Lung (tissue), 12 donors: ENCODE data around the gene TRAF3. TPM values are rescaled to one million over a fixed set of nuclear protein-coding genes. Genes with fewer than 3 reads are reported as not detected.

Experiments
- ATAC-seq: fragments of 200-7000 bp; cut with Tn5 transposase; one replicate; pipeline ENCODE4 v1.9.1; 2020; ENCODE audit warnings: moderate number of reproducible peaks; ENCODE audit not compliant: insufficient read depth, low FRiP score
- DNase-seq, 3 donors: peaks; one replicate each; pipeline ENCODE4 v3.0.0-alpha.2; 2013 to 2017
- H3K27ac ChIP-seq, 2 donors: one replicate each; pipeline ENCODE4 v1.5.1; 2013; ENCODE audit warnings: mild to moderate bottlenecking in 2 of 2, moderate library complexity in 2 of 2, control low read depth in 1 of 2, inconsistent platforms in 1 of 2, low read depth in 1 of 2, low read length in 1 of 2
- H3K27me3 ChIP-seq, 3 donors: one replicate each; pipeline ENCODE4 v1.5.1; 2013; ENCODE audit warnings: low read length in 2 of 3; ENCODE audit not compliant: control insufficient read depth in 3 of 3, insufficient read depth in 3 of 3
- H3K36me3 ChIP-seq, 4 donors: one replicate each; pipeline ENCODE4 v1.5.1; 2013; ENCODE audit warnings: low read length in 4 of 4, mild to moderate bottlenecking in 1 of 4, moderate library complexity in 1 of 4; ENCODE audit not compliant: control insufficient read depth in 4 of 4, insufficient read depth in 4 of 4
- H3K4me1 ChIP-seq, 5 donors: one replicate each; pipeline ENCODE4 v1.5.1; 2013; ENCODE audit warnings: low read length in 5 of 5, mild to moderate bottlenecking in 2 of 5, moderate library complexity in 1 of 5; ENCODE audit not compliant: control insufficient read depth in 5 of 5, insufficient read depth in 5 of 5
- H3K4me3 ChIP-seq: one replicate; pipeline ENCODE4 v1.5.1; 2013; ENCODE audit warnings: mild to moderate bottlenecking, control low read depth, moderate library complexity
- H3K9ac ChIP-seq, 2 donors: one replicate each; pipeline ENCODE4 v1.5.1; 2013; ENCODE audit warnings: low read length in 2 of 2, control low read depth in 1 of 2; ENCODE audit not compliant: insufficient read depth in 1 of 2
- H3K9me3 ChIP-seq, 4 donors: one replicate each; pipeline ENCODE4 v1.5.1; 2013; ENCODE audit warnings: low read length in 3 of 4, mild to moderate bottlenecking in 1 of 4, moderate library complexity in 1 of 4; ENCODE audit not compliant: control insufficient read depth in 4 of 4, insufficient read depth in 3 of 4
- WGBS, 2 donors: extraction: QIAGEN DNeasy Blood & Tissue Kit; methylation state at CpG; one replicate each; pipeline ENCODE4 v1.1.7; 2013; 5-methylcytosine and 5-hydroxymethylcytosine counted together
- polyA plus RNA-seq, 2 donors: library from polyadenylated mRNA; stranded (reverse); fragments of 200-250 nt; gene quantifications; one replicate each; pipeline ENCODE4 v1.2.1, GENCODE V29; 2013
- total RNA-seq, 2 donors: library from RNA; depleted of rRNA in 1 of 2; stranded (reverse); fragments of >200 nt in 1 of 2; gene quantifications; one replicate each; pipeline ENCODE4 v1.2.1, GENCODE V29; 2014 to 2021
- TF ChIP-seq, protein P1 (sequence below): IDR thresholded peaks from 2 replicates; pipeline ENCODE4 v1.5.1; 2012; ENCODE audit warnings: mild to moderate bottlenecking; ENCODE audit errors: control extremely low read depth, extremely low read depth
- donor health status: control.
- donor health status: control.
- donor health status: Bipolar disorder and iron deficiency.
- donor health status: healthy.
- donor health status: DM: yes; HTN: yes; CAD: no.

TRAF3 gene
- total and polyA plus RNA-seq, 4 donors = 5.7 to 25.5 (median 18.7) TPM

GRCh38 chr14:102898776-102899515, 121.7 kb downstream of the TRAF3 start:
- Histone ChIP-seq H3K4me3 (no peak overlapping the region), H3K9me3 (no peaks in the 10 kb centered on the region), H3K27ac (no peak overlapping the region), H3K4me1 (peaks cover 0 to 11% (median 5%) of the 10 kb centered on the region in 5 donors), H3K27me3 (no peaks in the 10 kb centered on the region), H3K9ac (no peak overlapping the region), H3K36me3 (peaks cover 0 to 23% (median 2%) of the 10 kb centered on the region in 4 donors)
- DNase-seq = no peak
- TF ChIP-seq, protein P1, sequence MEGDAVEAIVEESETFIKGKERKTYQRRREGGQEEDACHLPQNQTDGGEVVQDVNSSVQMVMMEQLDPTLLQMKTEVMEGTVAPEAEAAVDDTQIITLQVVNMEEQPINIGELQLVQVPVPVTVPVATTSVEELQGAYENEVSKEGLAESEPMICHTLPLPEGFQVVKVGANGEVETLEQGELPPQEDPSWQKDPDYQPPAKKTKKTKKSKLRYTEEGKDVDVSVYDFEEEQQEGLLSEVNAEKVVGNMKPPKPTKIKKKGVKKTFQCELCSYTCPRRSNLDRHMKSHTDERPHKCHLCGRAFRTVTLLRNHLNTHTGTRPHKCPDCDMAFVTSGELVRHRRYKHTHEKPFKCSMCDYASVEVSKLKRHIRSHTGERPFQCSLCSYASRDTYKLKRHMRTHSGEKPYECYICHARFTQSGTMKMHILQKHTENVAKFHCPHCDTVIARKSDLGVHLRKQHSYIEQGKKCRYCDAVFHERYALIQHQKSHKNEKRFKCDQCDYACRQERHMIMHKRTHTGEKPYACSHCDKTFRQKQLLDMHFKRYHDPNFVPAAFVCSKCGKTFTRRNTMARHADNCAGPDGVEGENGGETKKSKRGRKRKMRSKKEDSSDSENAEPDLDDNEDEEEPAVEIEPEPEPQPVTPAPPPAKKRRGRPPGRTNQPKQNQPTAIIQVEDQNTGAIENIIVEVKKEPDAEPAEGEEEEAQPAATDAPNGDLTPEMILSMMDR = no peak
- no peak for ATAC-seq
- WGBS, 2 donors = 89 to 92% methylated on average over 18 of the region's 18 CpGs

GRCh38 chr14:102899516-102899900, 122.3 kb downstream of the TRAF3 start:
- DNase-seq = no peak
- H3K27me3 ChIP-seq = no peaks in the 10 kb centered on the region
- H3K36me3 ChIP-seq = peaks cover 0 to 25% (median 2%) of the 10 kb centered on the region in 4 donors

DNA sequence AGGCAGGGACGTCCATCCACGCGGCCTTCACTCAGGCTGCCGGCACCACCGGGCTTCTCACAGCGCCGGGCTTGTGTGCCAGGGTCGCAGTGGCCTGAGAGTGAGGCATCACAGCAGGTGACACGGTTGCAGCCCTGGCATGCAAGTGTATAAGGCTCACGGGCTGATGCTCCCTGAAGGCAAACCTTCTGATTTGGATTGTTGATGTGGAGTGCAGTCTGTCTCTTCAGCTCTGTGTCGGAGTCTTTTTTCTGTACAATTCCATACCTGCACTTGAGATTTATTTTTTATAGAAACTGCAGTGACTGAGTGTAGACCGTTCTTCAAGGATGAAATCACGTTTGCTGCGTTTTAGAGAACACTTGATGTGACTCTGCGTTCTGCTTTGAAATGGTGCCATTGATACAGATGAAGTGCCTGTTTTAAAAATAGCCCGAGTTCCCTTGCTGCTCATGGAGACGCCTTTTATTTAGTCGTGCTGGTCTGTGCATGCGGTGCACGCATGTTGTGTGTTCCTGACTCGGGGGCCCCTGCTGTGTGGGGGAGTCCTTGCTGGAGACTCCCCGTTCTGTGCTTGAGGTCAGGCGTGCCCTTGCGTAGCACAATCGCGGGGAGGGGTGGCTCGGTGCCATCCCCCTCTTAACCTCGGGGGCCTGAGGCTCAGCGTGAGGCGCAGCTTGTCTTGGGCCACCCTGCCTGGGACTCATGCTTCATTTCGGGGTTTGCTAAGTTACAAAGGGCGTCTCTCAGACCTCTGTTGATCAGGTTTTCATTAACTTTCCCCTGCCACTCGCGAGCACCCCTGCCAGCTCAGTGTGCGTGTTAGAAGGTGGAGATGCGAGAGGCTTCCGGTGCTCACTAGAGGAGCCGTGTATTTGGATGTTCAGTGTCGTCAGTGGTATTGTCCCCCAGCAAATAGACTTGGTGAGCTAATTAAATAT, 123.7 kb downstream of the TRAF3 start:
- TF ChIP-seq, protein P1 = no peak
- H3K27me3 ChIP-seq = no peaks in the 10 kb centered on the region

More at GRCh38 chr14:102899516-102899900, 122.3 kb downstream of the TRAF3 start:
- Histone ChIP-seq H3K9ac (no peak overlapping the region), H3K27ac (no peak overlapping the region), H3K4me1 (peaks cover 0 to 11% (median 2%) of the 10 kb centered on the region in 5 donors), H3K4me3 (no peak overlapping the region), H3K9me3 (no peaks in the 10 kb centered on the region)
- no peak for ATAC-seq
- TF ChIP-seq, protein P1 = no peak
- 96 to 98% methylated on average over 8 of the region's 8 CpGs for WGBS, 2 donors

More for the DNA sequence above, 123.7 kb downstream of the TRAF3 start:
- no peak for ATAC-seq
- peak; percentile 14 to 60 (median 23) for DNase-seq
- H3K9ac ChIP-seq = no peak overlapping the region
- H3K9me3 ChIP-seq = no peaks in the 10 kb centered on the region
- H3K4me1 ChIP-seq = peaks cover 0 to 11% (median 0%) of the 10 kb centered on the region in 5 donors
- WGBS, 2 donors = 48 to 67% methylated on average over 39 of the region's 39 CpGs
- H3K36me3 ChIP-seq = peaks cover 0 to 31% (median 6%) of the 10 kb centered on the region in 4 donors
- no peak overlapping the region for H3K27ac ChIP-seq
- H3K4me3 ChIP-seq = no peak overlapping the region
